ENCODE results near the gene DIAPH3.

Gene DIAPH3

GRCh38 chr13:60155978-60156377 lies 7.8 kb downstream of the DIAPH3 start:
- DNase-seq (ENCODE audit: low spot score), result no peak

DNA sequence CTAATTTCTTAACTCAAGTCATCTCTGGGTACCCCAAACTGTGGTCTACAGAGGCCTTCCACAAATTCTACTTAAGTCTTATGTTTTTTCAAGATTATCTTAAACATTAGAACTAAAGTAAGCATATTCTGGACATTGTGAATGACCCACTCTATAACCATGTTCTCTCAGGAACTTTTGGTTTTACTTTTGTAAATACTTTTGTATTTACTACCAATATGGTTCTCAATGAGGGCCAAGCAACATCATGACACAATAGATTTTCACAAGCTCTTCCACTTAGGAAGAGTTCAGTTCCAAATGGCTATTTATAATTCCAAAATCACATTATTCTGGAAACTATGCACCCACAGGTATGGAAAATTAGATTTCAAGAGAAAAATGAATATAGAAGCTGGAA lies 10.8 kb downstream of the DIAPH3 start:
- DNase-seq (ENCODE audit: low spot score), result no peak

DNA sequence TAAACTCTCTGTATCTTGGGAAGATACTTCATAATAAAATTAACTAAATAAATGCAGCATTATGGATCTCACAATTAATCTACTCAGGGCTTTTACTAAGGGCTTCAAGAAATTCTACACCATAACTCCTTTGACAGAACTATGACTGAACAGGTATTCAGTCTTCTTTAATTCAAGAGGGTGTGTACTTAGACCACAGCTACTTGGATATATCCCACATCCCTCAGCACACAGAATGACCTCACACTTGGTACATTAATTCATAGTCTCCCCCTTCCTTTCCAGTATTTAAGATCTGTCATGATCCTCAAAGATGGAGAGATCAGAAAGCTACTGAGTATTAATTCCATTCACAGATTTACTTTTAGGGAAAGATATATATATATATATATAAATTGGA lies 11.6 kb downstream of the DIAPH3 start:
- DNase-seq (ENCODE audit: low spot score), result no peak

DNA sequence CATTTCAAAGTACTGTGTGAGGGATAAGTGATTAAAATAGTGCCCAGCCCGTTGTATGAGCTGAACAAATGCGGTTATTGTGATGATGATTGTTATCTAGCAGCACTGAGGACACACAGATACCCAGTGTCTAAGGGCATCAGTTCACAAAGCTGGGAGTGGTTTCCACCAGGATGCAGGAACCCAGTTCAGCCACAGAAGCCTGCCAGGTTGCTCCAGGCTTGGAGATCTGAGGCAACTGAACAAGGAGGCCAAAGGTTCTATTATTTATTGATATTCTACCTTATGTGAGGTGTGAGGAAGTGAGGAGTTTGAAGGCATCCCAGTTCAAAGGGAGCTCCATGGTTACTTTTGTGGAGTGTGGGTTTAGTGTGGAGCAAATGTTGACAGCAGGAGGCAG lies 13.2 kb downstream of the DIAPH3 start:
- DNase-seq (ENCODE audit: low spot score), result no peak

- no peak for DNase-seq (ENCODE audit: low spot score)
These were observed 14.8 kb downstream of the DIAPH3 start for GRCh38 chr13:60148918-60149317.

GRCh38 chr13:60147361-60147760 lies 16.4 kb downstream of the DIAPH3 start:
- no peak for DNase-seq (ENCODE audit: low spot score)

DNA sequence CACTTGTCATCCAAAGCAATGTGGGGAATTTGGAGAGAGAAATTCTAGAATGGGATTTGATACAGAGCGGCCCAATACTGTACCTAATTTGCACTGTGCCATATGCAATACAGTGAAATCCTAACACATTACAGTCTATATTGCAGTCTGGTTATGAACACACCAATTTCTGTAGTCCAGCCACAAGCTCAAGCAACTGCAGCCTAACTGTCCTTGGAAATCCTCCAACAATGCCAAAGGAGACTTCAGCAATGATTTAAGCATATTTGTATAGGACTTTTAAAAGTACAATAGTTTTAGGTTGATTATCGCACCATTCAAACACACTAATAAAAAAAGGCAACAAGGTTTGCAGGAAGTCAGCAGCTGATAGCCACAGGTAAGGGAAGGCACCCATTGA lies 17.3 kb downstream of the DIAPH3 start:
- no peak for DNase-seq (ENCODE audit: low spot score)

DNA sequence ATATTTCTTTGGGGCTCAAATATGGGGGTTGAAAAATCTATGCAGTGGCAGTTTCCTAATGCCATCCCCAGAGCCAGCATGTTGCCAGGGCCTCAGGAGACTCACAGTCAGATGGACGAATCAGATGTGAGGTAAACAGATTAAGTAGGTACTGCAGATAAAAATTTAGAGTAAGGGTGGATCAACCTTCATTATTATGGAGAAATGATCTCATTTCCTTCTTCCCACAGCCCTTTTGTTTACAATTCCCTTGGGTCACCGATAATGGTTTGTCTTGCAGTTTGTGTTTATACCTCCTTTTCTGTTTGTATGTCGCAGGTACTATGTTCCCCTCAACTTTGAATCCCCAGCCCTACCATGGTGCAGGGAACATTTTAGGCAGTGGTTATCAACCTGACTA lies 20.0 kb downstream of the DIAPH3 start:
- DNase-seq (ENCODE audit: low spot score), result no peak

GRCh38 chr13:60139272-60139671 lies 24.5 kb downstream of the DIAPH3 start:
- no peak for DNase-seq (ENCODE audit: low spot score)

- no peak for DNase-seq (ENCODE audit: low spot score)
These were observed 25.1 kb downstream of the DIAPH3 start for GRCh38 chr13:60138674-60139073.

- DNase-seq (ENCODE audit: low spot score), result no peak
These were observed 25.7 kb downstream of the DIAPH3 start for GRCh38 chr13:60137911-60138560.

DNA sequence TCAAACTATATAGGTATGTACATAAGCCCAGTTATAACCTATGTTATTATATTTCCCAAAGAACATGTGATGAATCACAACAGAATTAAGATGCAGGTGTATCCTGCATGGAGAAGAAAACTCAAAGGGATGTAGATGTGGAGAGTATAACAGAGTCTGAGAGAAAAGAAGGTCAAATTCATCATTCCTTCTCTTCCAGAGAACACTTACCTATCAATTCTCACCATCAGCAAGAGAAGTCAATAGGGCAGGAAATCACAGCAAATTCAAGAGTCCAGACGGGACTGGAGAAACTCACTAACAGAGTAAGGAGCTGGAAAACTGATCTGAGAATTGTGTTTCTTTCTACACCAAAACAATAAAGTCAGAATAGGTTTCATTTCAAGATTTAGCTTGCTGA lies 28.4 kb downstream of the DIAPH3 start:
- no peak for DNase-seq (ENCODE audit: low spot score)

- peak; percentile 10 for DNase-seq (ENCODE audit: low spot score)
These were observed 29.4 kb downstream of the DIAPH3 start for GRCh38 chr13:60134376-60134775.

- no peak for DNase-seq (ENCODE audit: low spot score)
These were observed 42.4 kb downstream of the DIAPH3 start for GRCh38 chr13:60121337-60121687.

GRCh38 chr13:60120617-60121336 lies 43.0 kb downstream of the DIAPH3 start:
- no peak for DNase-seq (ENCODE audit: low spot score)

GRCh38 chr13:60118696-60119400 lies 44.9 kb downstream of the DIAPH3 start:
- no peak for DNase-seq (ENCODE audit: low spot score)

GRCh38 chr13:60114499-60115028 lies 49.2 kb downstream of the DIAPH3 start:
- no peak for DNase-seq (ENCODE audit: low spot score)

DNA sequence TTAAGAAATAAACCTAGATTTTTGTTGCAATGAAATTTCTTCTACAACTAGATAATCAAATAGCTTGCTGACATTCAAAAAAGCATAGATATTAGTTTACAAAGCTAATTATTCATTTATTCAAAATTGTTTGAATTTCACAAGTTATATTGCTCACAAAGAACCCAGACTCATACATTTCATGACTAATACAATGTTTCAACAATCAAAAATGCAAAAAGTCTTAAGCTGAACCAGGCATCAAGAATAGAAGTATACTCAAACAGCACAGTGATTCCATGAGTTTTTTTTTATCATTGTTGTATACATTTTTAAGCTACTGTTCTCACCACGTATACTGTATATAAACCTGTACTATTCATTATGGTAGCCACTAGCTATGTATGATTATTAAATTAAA lies 51.0 kb downstream of the DIAPH3 start:
- DNase-seq (ENCODE audit: low spot score), result no peak

DNA sequence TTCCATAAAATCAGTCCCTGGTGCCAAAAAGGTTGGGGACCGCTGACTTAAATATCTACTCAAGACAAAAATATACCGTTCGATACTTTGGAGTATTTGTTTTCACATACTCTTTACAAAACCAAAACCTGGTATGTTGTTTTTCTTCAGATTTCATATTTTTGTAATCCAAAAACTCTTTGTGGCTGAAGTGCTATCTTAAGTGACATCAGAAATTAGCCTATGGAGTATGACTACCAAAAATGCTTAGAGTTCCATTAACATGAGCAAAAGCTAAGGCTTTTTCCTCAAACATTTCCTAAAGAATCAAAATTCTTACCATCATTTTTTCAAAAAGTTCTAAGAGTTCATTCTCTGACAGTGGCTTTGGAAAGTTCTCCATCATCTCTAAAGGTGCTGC lies 52.0 kb downstream of the DIAPH3 start:
- no peak for DNase-seq (ENCODE audit: low spot score)

DNA sequence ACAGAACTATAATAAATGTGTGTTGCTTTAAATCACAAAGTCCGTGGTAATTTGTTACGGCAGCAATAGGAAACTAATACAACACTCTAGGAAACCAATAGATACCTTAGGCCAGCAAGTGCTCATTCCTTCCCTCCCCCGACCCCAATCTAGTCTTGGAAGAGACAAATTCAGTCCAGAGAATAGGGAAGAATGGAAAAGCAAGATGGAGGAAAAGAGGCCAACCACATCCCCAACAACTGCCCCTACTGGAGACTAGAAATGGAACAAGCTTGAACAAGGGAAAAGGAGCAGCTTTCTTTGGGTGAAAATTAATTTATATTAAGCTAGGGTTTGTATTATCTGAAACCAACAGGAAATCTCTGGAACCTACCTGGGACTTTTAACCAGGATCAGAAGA lies 54.4 kb downstream of the DIAPH3 start:
- DNase-seq (ENCODE audit: low spot score), result no peak

DNA sequence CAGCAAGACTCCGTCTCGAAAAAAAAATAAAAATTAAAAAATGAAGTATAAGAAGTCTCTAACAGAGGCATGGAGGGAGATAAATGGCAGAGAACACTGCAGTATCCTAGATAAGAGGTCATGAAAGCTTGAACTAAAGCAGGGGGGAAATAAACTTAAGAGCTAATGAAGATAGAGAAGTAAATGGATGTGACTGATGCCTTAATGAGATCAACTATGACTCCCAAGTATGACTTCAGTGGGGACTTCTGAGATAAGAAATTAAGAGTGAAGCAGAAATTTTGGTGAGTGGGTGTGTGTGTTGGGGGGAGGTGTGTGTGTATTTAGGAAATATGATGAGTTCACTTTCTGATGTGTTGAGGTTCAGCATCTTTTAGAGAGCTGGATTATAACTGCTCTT lies 55.1 kb downstream of the DIAPH3 start:
- DNase-seq (ENCODE audit: low spot score), result no peak

- no peak for DNase-seq (ENCODE audit: low spot score)
These were observed 63.9 kb downstream of the DIAPH3 start for GRCh38 chr13:60099631-60100420.

Measured in cerebellar cortex (tissue), 1 donor.